GM23338 (cell line): ENCODE data around the gene PPM1H. TPM values are rescaled to one million over a fixed set of nuclear protein-coding genes. Genes with fewer than 3 reads are reported as not detected.

Source experiments
- CREB1 ChIP-seq: fragments of 250-450 bp; sonication (Bioruptor Pico); IDR thresholded peaks from 2 replicates; pipeline ENCODE4 v1.5.0; 2020; ENCODE audit warnings: low read depth, mild to moderate bottlenecking, moderate library complexity
- CTCF ChIP-seq, 2 experiments: fragments of 200-600 bp in 1 of 2; sonication (generic) in 1 of 2; conservative IDR thresholded peaks; 2 replicates each; pipeline versions ENCODE4 v1.5.1 to v1.6.1; 2016 to 2017; ENCODE audit warnings: antibody characterized with exemption in 2 of 2, low read depth in 2 of 2, mild to moderate bottlenecking in 2 of 2, moderate library complexity in 1 of 2
- EZH2 ChIP-seq: fragments of 200-600 bp; sonication (generic); IDR thresholded peaks from one replicate; pipeline ENCODE4 v1.8.0; 2017; ENCODE audit warnings: antibody characterized with exemption, mild to moderate bottlenecking, low read depth; ENCODE audit not compliant: unreplicated experiment
- EZH2phosphoT487 ChIP-seq: fragments of 200-600 bp; sonication (generic); IDR thresholded peaks from one replicate; pipeline ENCODE4 v1.8.1; 2018; ENCODE audit warnings: antibody characterized with exemption; ENCODE audit not compliant: unreplicated experiment
- JUNB ChIP-seq: IDR thresholded peaks from one replicate; pipeline ENCODE4 v1.6.1; 2016; ENCODE audit warnings: antibody characterized with exemption; ENCODE audit not compliant: unreplicated experiment
- NANOG ChIP-seq: IDR thresholded peaks from 2 replicates; pipeline ENCODE4 v1.6.1; 2016; ENCODE audit warnings: antibody characterized with exemption, borderline replicate concordance
- POLR2AphosphoS5 ChIP-seq: IDR thresholded peaks from 2 replicates; pipeline ENCODE4 v1.6.1; 2016; ENCODE audit warnings: antibody characterized with exemption, low read depth
- STAT1 ChIP-seq: IDR thresholded peaks from one replicate; pipeline ENCODE4 v1.6.1; 2016; ENCODE audit warnings: antibody characterized with exemption; ENCODE audit not compliant: unreplicated experiment
- ZNF331 ChIP-seq: fragments of 250-450 bp; sonication (Bioruptor Pico); IDR thresholded peaks from 2 replicates; pipeline ENCODE4 v1.5.0; 2020; ENCODE audit warnings: low read depth, mild to moderate bottlenecking, moderate library complexity
- ZNF462 ChIP-seq: fragments of 250-450 bp; sonication (Bioruptor Pico); IDR thresholded peaks from 2 replicates; pipeline ENCODE4 v1.5.0; 2020; ENCODE audit warnings: mild to moderate bottlenecking, moderate library complexity
- polyA plus RNA-seq: library from polyadenylated mRNA; unstranded; fragments of >200 nt; fragmentation: Nextera tagmentation; extraction: Ambion mirVana; gene quantifications from 2 replicates; pipeline ENCODE4 v1.2.1, GENCODE V29; 2016
- total RNA-seq: library from RNA; depleted of rRNA; stranded (reverse); fragments of >200 nt; shearing (Covaris generic); gene quantifications from 2 replicates; pipeline ENCODE4 v1.2.3, GENCODE V29; 2014
- TF ChIP-seq, protein P1 (sequence below): IDR thresholded peaks from 2 replicates; pipeline ENCODE4 v1.6.1; 2016; ENCODE audit warnings: antibody characterized with exemption

PPM1H gene
- total and polyA plus RNA-seq, 2 experiments from 2014 or later = 11.4 to 41.2 TPM

GRCh38 chr12:62925680-62926079, 9.3 kb downstream of the PPM1H start (continued):
- TF ChIP-seq ZNF462 (CRISPR knock-in tag) = no peak
- TF ChIP-seq CTCF (conservative IDR thresholded peaks at IDR 0.05; ENCODE audit: low read depth in 2 of 2) = no peak
- TF ChIP-seq JUNB = no peak
- no peak for TF ChIP-seq EZH2phosphoT487
- no peak for TF ChIP-seq CREB1 (CRISPR knock-in tag)
- no peak for TF ChIP-seq ZNF331
- TF ChIP-seq, protein P1, sequence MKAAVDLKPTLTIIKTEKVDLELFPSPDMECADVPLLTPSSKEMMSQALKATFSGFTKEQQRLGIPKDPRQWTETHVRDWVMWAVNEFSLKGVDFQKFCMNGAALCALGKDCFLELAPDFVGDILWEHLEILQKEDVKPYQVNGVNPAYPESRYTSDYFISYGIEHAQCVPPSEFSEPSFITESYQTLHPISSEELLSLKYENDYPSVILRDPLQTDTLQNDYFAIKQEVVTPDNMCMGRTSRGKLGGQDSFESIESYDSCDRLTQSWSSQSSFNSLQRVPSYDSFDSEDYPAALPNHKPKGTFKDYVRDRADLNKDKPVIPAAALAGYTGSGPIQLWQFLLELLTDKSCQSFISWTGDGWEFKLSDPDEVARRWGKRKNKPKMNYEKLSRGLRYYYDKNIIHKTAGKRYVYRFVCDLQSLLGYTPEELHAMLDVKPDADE = no peak
- TF ChIP-seq STAT1 = no peak
- TF ChIP-seq EZH2 = no peak
- no peak for TF ChIP-seq POLR2AphosphoS5
- TF ChIP-seq NANOG = no peak
